K562 (cell line): ENCODE results near the gene KLHL28.

Experiments used
- CTCF ChIP-seq, 3 experiments: IDR thresholded peaks in 2 of 3; conservative IDR thresholded peaks in 1 of 3; 2 replicates each; pipeline ENCODE4 v1.5.1; 2011 to 2012; ENCODE audit warnings: low read length in 3 of 3, mild to moderate bottlenecking in 3 of 3, control low read depth in 2 of 3, improper control_type of control experiment in 1 of 3, inconsistent platforms in 1 of 3, low read depth in 1 of 3, mixed read lengths in 1 of 3, moderate library complexity in 1 of 3; ENCODE audit not compliant: insufficient read depth in 2 of 3
- ERF ChIP-seq: fragments of 450-650 bp; formaldehyde crosslinking; IDR thresholded peaks from 2 replicates; pipeline ENCODE4 v1.4.0; 2020; ENCODE audit warnings: mild to moderate bottlenecking, mixed read lengths
- ETS1 ChIP-seq: conservative IDR thresholded peaks from 2 replicates; pipeline ENCODE4 v1.6.1; 2011; ENCODE audit warnings: low read depth, mild to moderate bottlenecking, low read length; ENCODE audit not compliant: control insufficient read depth
- PHF20 ChIP-seq: fragments of 450-650 bp; IDR thresholded peaks from 2 replicates; pipeline ENCODE4 v1.6.1; 2018; ENCODE audit not compliant: partially characterized antibody
- TFE3 ChIP-seq: fragments of 450-650 bp; formaldehyde crosslinking; IDR thresholded peaks from 2 replicates; pipeline ENCODE4 v1.4.0; 2020; ENCODE audit warnings: mild to moderate bottlenecking, mixed read lengths

GRCh38 chr14:44940944-44941343, 20.8 kb downstream of the KLHL28 start:
- no peak for TF ChIP-seq ERF (CRISPR knock-in tag)
- TF ChIP-seq PHF20, result no peak
- no peak for TF ChIP-seq TFE3 (CRISPR knock-in tag)
- no peak for TF ChIP-seq CTCF (IDR thresholded peaks at IDR 0.05 in 2 of 3, conservative IDR thresholded peaks at IDR 0.05 in 1 of 3; ENCODE audit: insufficient read depth in 2 of 3, low read depth in 1 of 3, low read length in 3 of 3)
- no peak for TF ChIP-seq ETS1
